ENCODE data around the gene CAPG.

CAPG gene

GRCh38 chr2:85355521-85355920, 54.6 kb downstream of the CAPG start:
- H3K9me2 ChIP-seq (replicated peaks; ENCODE audit: low read depth, low read length), result no peaks in the 10 kb centered on the region

GRCh38 chr2:85355073-85355410, 55.1 kb downstream of the CAPG start:
- Histone ChIP-seq H2AFZ (ENCODE audit: low read length) (peak overlapping the region; percentile 94), H3K36me3 (ENCODE audit: insufficient read depth, low read length) (no peaks in the 10 kb centered on the region), H3K9ac (ENCODE audit: low read depth, low read length, poor library complexity, severe bottlenecking) (peak overlapping the region; percentile 84), H3K4me1 (ENCODE audit: insufficient read depth, low read length, poor library complexity, severe bottlenecking) (peaks cover 32% of the 10 kb centered on the region), H3K27me3 (ENCODE audit: insufficient read depth, low read length, poor library complexity, severe bottlenecking) (no peaks in the 10 kb centered on the region), H3K4me2 (ENCODE audit: low read depth, low read length, poor library complexity, severe bottlenecking) (peak overlapping the region; percentile 97), H3F3A (ENCODE audit: low read depth) (no peaks in the 10 kb centered on the region), H3K9me2 (replicated peaks; ENCODE audit: low read depth, low read length) (no peaks in the 10 kb centered on the region), H3K79me2 (ENCODE audit: insufficient read depth, low read length) (peaks cover 24% of the 10 kb centered on the region), H4K20me1 (ENCODE audit: insufficient read depth, low read length, poor library complexity, severe bottlenecking) (no peaks in the 10 kb centered on the region), H3K9me3 (ENCODE audit: insufficient read depth, low read depth, low read length) (no peaks in the 10 kb centered on the region), H3K4me3 (ENCODE audit: low read length, poor library complexity, severe bottlenecking) (peak overlapping the region; percentile 85)
- TF ChIP-seq CTCF (conservative IDR thresholded peaks at IDR 0.05; ENCODE audit: low read length) (no peak), EZH2phosphoT487 (IDR thresholded peaks at IDR 0.05; ENCODE audit: borderline replicate concordance) (no peak)

More at GRCh38 chr2:85355521-85355920, 54.6 kb downstream of the CAPG start:
- Histone ChIP-seq H3K9ac (ENCODE audit: low read depth, low read length, poor library complexity, severe bottlenecking) (peak overlapping the region; percentile 84), H3K4me3 (ENCODE audit: low read length, poor library complexity, severe bottlenecking) (peak overlapping the region; percentile 85), H3K36me3 (ENCODE audit: insufficient read depth, low read length) (no peaks in the 10 kb centered on the region), H3K4me1 (ENCODE audit: insufficient read depth, low read length, poor library complexity, severe bottlenecking) (peaks cover 32% of the 10 kb centered on the region), H2AFZ (ENCODE audit: low read length) (no peak overlapping the region), H3K4me2 (ENCODE audit: low read depth, low read length, poor library complexity, severe bottlenecking) (peak overlapping the region; percentile 97), H4K20me1 (ENCODE audit: insufficient read depth, low read length, poor library complexity, severe bottlenecking) (no peaks in the 10 kb centered on the region), H3K79me2 (ENCODE audit: insufficient read depth, low read length) (peaks cover 24% of the 10 kb centered on the region), H3F3A (ENCODE audit: low read depth) (no peaks in the 10 kb centered on the region), H3K27me3 (ENCODE audit: insufficient read depth, low read length, poor library complexity, severe bottlenecking) (no peaks in the 10 kb centered on the region), H3K9me3 (ENCODE audit: insufficient read depth, low read depth, low read length) (no peaks in the 10 kb centered on the region)
- TF ChIP-seq EZH2phosphoT487 (IDR thresholded peaks at IDR 0.05; ENCODE audit: borderline replicate concordance), result no peak
- no peak for TF ChIP-seq CTCF (conservative IDR thresholded peaks at IDR 0.05; ENCODE audit: low read length)

- Histone ChIP-seq H4K20me1 (ENCODE audit: insufficient read depth, low read length, poor library complexity, severe bottlenecking) (no peaks in the 10 kb centered on the region), H2AFZ (ENCODE audit: low read length) (peak within 1 kb of the TSS; percentile 94), H3K79me2 (ENCODE audit: insufficient read depth, low read length) (peaks cover 24% of the 10 kb centered on the region), H3K9ac (ENCODE audit: low read depth, low read length, poor library complexity, severe bottlenecking) (peak within 1 kb of the TSS; percentile 85), H3K36me3 (ENCODE audit: insufficient read depth, low read length) (no peaks in the 10 kb centered on the region), H3K4me1 (ENCODE audit: insufficient read depth, low read length, poor library complexity, severe bottlenecking) (peaks cover 32% of the 10 kb centered on the region), H3K9me2 (replicated peaks; ENCODE audit: low read depth, low read length) (no peaks in the 10 kb centered on the region), H3K4me3 (ENCODE audit: low read length, poor library complexity, severe bottlenecking) (peak within 1 kb of the TSS; percentile 85), H3F3A (ENCODE audit: low read depth) (no peaks in the 10 kb centered on the region), H3K9me3 (ENCODE audit: insufficient read depth, low read depth, low read length) (no peaks in the 10 kb centered on the region), H3K4me2 (ENCODE audit: low read depth, low read length, poor library complexity, severe bottlenecking) (peak within 1 kb of the TSS; percentile 100), H3K27me3 (ENCODE audit: insufficient read depth, low read length, poor library complexity, severe bottlenecking) (no peaks in the 10 kb centered on the region)
- TF ChIP-seq EZH2phosphoT487 (IDR thresholded peaks at IDR 0.05; ENCODE audit: borderline replicate concordance), result no peak
- no peak for TF ChIP-seq CTCF (conservative IDR thresholded peaks at IDR 0.05; ENCODE audit: low read length)
Measured at GRCh38 chr2:85354286-85355072, 55.7 kb downstream of the CAPG start, which contains the start of the genes ELMOD3 and RETSAT. Gene ELMOD3 (plus strand): TSS chr2:85354769. CDS start chr2:85357199, 2,430 bp downstream. Gene RETSAT (minus strand): TSS chr2:85354528. CDS start chr2:85354507, 21 bp downstream.

Data from Loucy (cell line).